ENCODE measurements around the gene TEX2.
A peak's percentile ranks its signal among the peaks of the same experiment; 100 is the strongest.
"Not testable (repeated sequence)": the region's sequence is repeated elsewhere in the genome, so short reads cannot be mapped to it uniquely, and the experiment has no call there.

Gene TEX2

GRCh38 chr17:64178011-64178825, 84.8 kb downstream of the TEX2 start:
- no peak for DNase-seq

- no peak for DNase-seq
Measured at GRCh38 chr17:64177311-64178010, 85.6 kb downstream of the TEX2 start.

GRCh38 chr17:64176556-64176955, 86.5 kb downstream of the TEX2 start:
- no peak for DNase-seq

- no peak for DNase-seq
Measured at GRCh38 chr17:64174686-64175456, 88.2 kb downstream of the TEX2 start.

GRCh38 chr17:64173646-64174045, 89.4 kb downstream of the TEX2 start:
- DNase-seq, result no peak

GRCh38 chr17:64172510-64172909, 90.5 kb downstream of the TEX2 start:
- no peak for DNase-seq

- no peak for DNase-seq
Measured at GRCh38 chr17:64171041-64171440, 92.0 kb downstream of the TEX2 start.

GRCh38 chr17:64170286-64170685, 92.8 kb downstream of the TEX2 start:
- no peak for DNase-seq

- not testable (repeated sequence) for DNase-seq
Measured at GRCh38 chr17:64167666-64168065, 95.4 kb downstream of the TEX2 start.

GRCh38 chr17:64166876-64167275, 96.2 kb downstream of the TEX2 start:
- DNase-seq, result no peak

- DNase-seq, result no peak
Measured at GRCh38 chr17:64165347-64165746, 97.7 kb downstream of the TEX2 start.

GRCh38 chr17:64164596-64165285, 98.3 kb downstream of the TEX2 start:
- DNase-seq, result no peak

GRCh38 chr17:64163468-64163867, 99.6 kb downstream of the TEX2 start:
- no peak for DNase-seq

GRCh38 chr17:64162554-64162953, 100.5 kb downstream of the TEX2 start:
- no peak for DNase-seq

- no peak for DNase-seq
Measured at GRCh38 chr17:64161380-64162176, 101.5 kb downstream of the TEX2 start.

- no peak for DNase-seq
Measured at GRCh38 chr17:64160378-64160777, 102.7 kb downstream of the TEX2 start.

- DNase-seq, result peak; percentile 28
Measured at GRCh38 chr17:64158831-64159590, 104.0 kb downstream of the TEX2 start.

- no peak for DNase-seq
Measured at GRCh38 chr17:64158406-64158805, 104.7 kb downstream of the TEX2 start.

GRCh38 chr17:64157669-64158180, 105.3 kb downstream of the TEX2 start:
- DNase-seq, result no peak

- DNase-seq, result peak; percentile 16
Measured at GRCh38 chr17:64156670-64157069, 106.4 kb downstream of the TEX2 start.
